NT2/D1 (cell line): ENCODE results near the gene KLHL40.

Experiments
- DNase-seq: peaks from one replicate; pipeline ENCODE4 v3.0.0-alpha.2; 2011; ENCODE audit warnings: low read depth, low spot score
- H3K27me3 ChIP-seq: 2 replicates; pipeline ENCODE4 v1.6.0; 2011; ENCODE audit warnings: mild to moderate bottlenecking; ENCODE audit not compliant: insufficient read length, insufficient read depth
- H3K36me3 ChIP-seq: 2 replicates; pipeline ENCODE4 v1.6.1; 2011; ENCODE audit warnings: mild to moderate bottlenecking, low read length, mixed read lengths; ENCODE audit not compliant: insufficient read depth, insufficient read length
- H3K4me1 ChIP-seq: 2 replicates; pipeline ENCODE4 v1.5.1; 2011; ENCODE audit not compliant: insufficient read depth, insufficient read length
- H3K4me3 ChIP-seq: 2 replicates; pipeline ENCODE4 v1.5.1; 2011; ENCODE audit warnings: low read depth; ENCODE audit not compliant: insufficient read length
- H3K9ac ChIP-seq: 2 replicates; pipeline ENCODE4 v1.6.0; 2011; ENCODE audit warnings: low read depth; ENCODE audit not compliant: insufficient read length
- H3K9me3 ChIP-seq: 2 replicates; pipeline ENCODE4 v1.5.1; 2011; ENCODE audit warnings: mild to moderate bottlenecking, low read length; ENCODE audit not compliant: insufficient read depth
- SUZ12 ChIP-seq: IDR thresholded peaks from 2 replicates; pipeline ENCODE4 v1.6.1; 2011; ENCODE audit not compliant: insufficient read length, insufficient read depth; ENCODE audit errors: extremely low read depth
- YY1 ChIP-seq: IDR thresholded peaks from 2 replicates; pipeline ENCODE4 v1.6.1; 2011; ENCODE audit not compliant: insufficient read length, insufficient read depth
- ZNF274 ChIP-seq: IDR thresholded peaks from 2 replicates; pipeline ENCODE4 v1.6.1; 2011; ENCODE audit warnings: mild to moderate bottlenecking, low read depth, low read length

Gene KLHL40

GRCh38 chr3:42732829-42733459, 47.6 kb downstream of the KLHL40 start:
- H3K27me3 ChIP-seq: no peaks in the 10 kb centered on the region
- no peaks in the 10 kb centered on the region for H3K36me3 ChIP-seq
- no peak for DNase-seq
- no peak overlapping the region for H3K4me3 ChIP-seq
- H3K9ac ChIP-seq: no peak overlapping the region
- H3K4me1 ChIP-seq: peaks cover 42% of the 10 kb centered on the region
- H3K9me3 ChIP-seq: peaks cover 5% of the 10 kb centered on the region; the same call in 1 of the 2 replicates
- TF ChIP-seq SUZ12 (no peak), YY1 (no peak), ZNF274 (no peak)

- no peak overlapping the region for H3K4me3 ChIP-seq
- no peaks in the 10 kb centered on the region for H3K36me3 ChIP-seq
- peaks cover 3% of the 10 kb centered on the region; the same call in 1 of the 2 replicates for H3K9me3 ChIP-seq
- H3K27me3 ChIP-seq: no peaks in the 10 kb centered on the region
- no peak for DNase-seq
- TF ChIP-seq ZNF274: no peak
- no peak for TF ChIP-seq YY1
- no peak for TF ChIP-seq SUZ12
- no peak overlapping the region for H3K9ac ChIP-seq
- peaks cover 42% of the 10 kb centered on the region for H3K4me1 ChIP-seq
Measured at GRCh38 chr3:42733501-42734262, 48.3 kb downstream of the KLHL40 start.

GRCh38 chr3:42734263-42734860, 49.0 kb downstream of the KLHL40 start:
- DNase-seq: no peak
- Histone ChIP-seq H3K4me1 (peaks cover 42% of the 10 kb centered on the region), H3K9ac (no peak overlapping the region), H3K4me3 (no peak overlapping the region), H3K27me3 (no peaks in the 10 kb centered on the region), H3K9me3 (no peaks in the 10 kb centered on the region), H3K36me3 (no peaks in the 10 kb centered on the region)
- no peak for TF ChIP-seq SUZ12
- TF ChIP-seq ZNF274: no peak
- no peak for TF ChIP-seq YY1

GRCh38 chr3:42735019-42735418, 49.7 kb downstream of the KLHL40 start:
- H3K9me3 ChIP-seq: no peaks in the 10 kb centered on the region
- no peak overlapping the region for H3K4me3 ChIP-seq
- H3K27me3 ChIP-seq: no peaks in the 10 kb centered on the region
- DNase-seq: no peak
- H3K4me1 ChIP-seq: peaks cover 44% of the 10 kb centered on the region
- no peak for TF ChIP-seq ZNF274
- no peak for TF ChIP-seq SUZ12
- no peak for TF ChIP-seq YY1
- H3K9ac ChIP-seq: no peak overlapping the region
- H3K36me3 ChIP-seq: no peaks in the 10 kb centered on the region

GRCh38 chr3:42735615-42736014, 50.3 kb downstream of the KLHL40 start:
- no peak for DNase-seq
- Histone ChIP-seq H3K4me3 (no peak overlapping the region), H3K36me3 (no peaks in the 10 kb centered on the region), H3K9me3 (no peaks in the 10 kb centered on the region), H3K4me1 (peaks cover 45% of the 10 kb centered on the region), H3K9ac (peak overlapping the region; percentile 23), H3K27me3 (no peaks in the 10 kb centered on the region)
- TF ChIP-seq ZNF274 (no peak), SUZ12 (no peak), YY1 (no peak)

- H3K9ac ChIP-seq: no peak overlapping the region
- DNase-seq: no peak
- peaks cover 45% of the 10 kb centered on the region for H3K4me1 ChIP-seq
- H3K36me3 ChIP-seq: no peaks in the 10 kb centered on the region
- H3K4me3 ChIP-seq: no peak overlapping the region
- H3K9me3 ChIP-seq: no peaks in the 10 kb centered on the region
- no peaks in the 10 kb centered on the region for H3K27me3 ChIP-seq
- no peak for TF ChIP-seq YY1
- TF ChIP-seq ZNF274: no peak
- TF ChIP-seq SUZ12: no peak
Measured at GRCh38 chr3:42736081-42736480, 50.7 kb downstream of the KLHL40 start.

- Histone ChIP-seq H3K27me3 (no peaks in the 10 kb centered on the region), H3K4me1 (peaks cover 45% of the 10 kb centered on the region), H3K36me3 (no peaks in the 10 kb centered on the region), H3K4me3 (no peak overlapping the region), H3K9ac (no peak overlapping the region), H3K9me3 (no peaks in the 10 kb centered on the region)
- no peak for TF ChIP-seq YY1
- no peak for TF ChIP-seq ZNF274
- no peak for TF ChIP-seq SUZ12
- no peak for DNase-seq
Measured at GRCh38 chr3:42736531-42736930, 51.2 kb downstream of the KLHL40 start.
